Calu3 (cell line): ENCODE results near the gene POLD3. TPM values are rescaled to one million over a fixed set of nuclear protein-coding genes. Genes with fewer than 3 reads are reported as not detected.

Source experiments
- BruUV-seq: library from RNA; stranded (reverse); fragments of 400-500 nt; replicated peaks from 2 replicates; lab custom pipeline; 2021; lab: Mats Ljungman, UMichigan
- CTCF ChIA-PET: fragments of 300-600 bp; sonication (Branson Sonifier 250); formaldehyde crosslinking; loops from one replicate; lab custom pipeline; 2022; ENCODE audit warnings: antibody characterized with exemption; lab: Charles Lee
- DNase-seq: peaks from one replicate; pipeline ENCODE4 v3.0.0; 2022
- H3K27ac Mint-ChIP-seq: one replicate; pipeline ENCODE4 v1.8.0; 2022; ENCODE audit warnings: mixed read lengths; ENCODE audit not compliant: unreplicated experiment
- H3K27me3 Mint-ChIP-seq: one replicate; pipeline ENCODE4 v1.8.0; 2022; ENCODE audit warnings: mixed read lengths; ENCODE audit not compliant: unreplicated experiment
- H3K36me3 Mint-ChIP-seq: one replicate; pipeline ENCODE4 v1.8.0; 2022; ENCODE audit warnings: mild to moderate bottlenecking, moderate library complexity, mixed read lengths; ENCODE audit not compliant: insufficient read depth, unreplicated experiment
- H3K4me1 Mint-ChIP-seq: one replicate; pipeline ENCODE4 v1.8.0; 2022; ENCODE audit warnings: mild to moderate bottlenecking, low read depth, mixed read lengths; ENCODE audit not compliant: unreplicated experiment
- H3K4me3 Mint-ChIP-seq: one replicate; pipeline ENCODE4 v1.8.0; 2022; ENCODE audit warnings: mild to moderate bottlenecking, low read depth, moderate library complexity, mixed read lengths; ENCODE audit not compliant: unreplicated experiment
- H3K9me3 Mint-ChIP-seq: one replicate; pipeline ENCODE4 v1.8.0; 2022; ENCODE audit warnings: low read depth, mixed read lengths; ENCODE audit not compliant: unreplicated experiment
- intact Hi-C: fragments of 100-400 bp; cut with micrococcal nuclease; formaldehyde crosslinking; loops from one replicate; pipeline ENCODE4 v1.10.0; 2022; ENCODE audit not compliant: unreplicated experiment
- total RNA-seq: library from RNA; stranded (reverse); gene quantifications from 2 replicates; pipeline ENCODE4 v1.2.3, GENCODE V29; 2022
- TF ChIP-seq, protein P1 (sequence below): fragments of 200-600 bp; IDR thresholded peaks from one replicate; pipeline ENCODE4 v1.8.0; 2022; ENCODE audit warnings: antibody characterized with exemption; ENCODE audit not compliant: unreplicated experiment

Gene POLD3
- total RNA-seq, 1 experiment from 2014 or later = 25.1 TPM

DNA sequence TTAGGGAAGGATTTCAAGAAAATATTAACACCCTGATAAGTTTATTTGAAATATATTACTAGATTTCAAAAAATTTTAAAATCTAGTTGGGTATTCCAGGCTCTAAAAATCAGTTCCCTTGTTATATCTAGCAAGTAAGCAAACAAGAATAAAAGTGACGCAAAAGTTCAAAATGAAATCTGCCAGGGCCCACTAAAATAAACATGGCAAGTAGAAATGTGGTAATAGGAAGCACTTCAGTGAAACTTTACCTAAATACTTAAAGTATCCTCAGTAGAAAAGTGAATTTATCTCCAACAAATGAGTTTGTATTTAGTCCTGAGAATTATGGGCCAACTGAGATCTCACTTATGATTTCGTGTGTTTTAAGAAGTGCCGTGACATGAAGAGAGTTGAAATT, 23.6 kb downstream of the POLD3 start:
- Mint-ChIP-seq H3K27ac (no peak overlapping the region), H3K9me3 (no peaks in the 10 kb centered on the region), H3K4me3 (no peak overlapping the region), H3K4me1 (no peaks in the 10 kb centered on the region), H3K27me3 (no peaks in the 10 kb centered on the region), H3K36me3 (peaks cover 2% of the 10 kb centered on the region)
- intact Hi-C loops = loop anchor here (5.0 kb wide), 1 partner anchor 111 kb away; no protein-coding TSS in a partner anchor
- no TSS peak for BruUV-seq
- no peak for DNase-seq
- CTCF ChIA-PET = no interaction called here
- TF ChIP-seq, protein P1, sequence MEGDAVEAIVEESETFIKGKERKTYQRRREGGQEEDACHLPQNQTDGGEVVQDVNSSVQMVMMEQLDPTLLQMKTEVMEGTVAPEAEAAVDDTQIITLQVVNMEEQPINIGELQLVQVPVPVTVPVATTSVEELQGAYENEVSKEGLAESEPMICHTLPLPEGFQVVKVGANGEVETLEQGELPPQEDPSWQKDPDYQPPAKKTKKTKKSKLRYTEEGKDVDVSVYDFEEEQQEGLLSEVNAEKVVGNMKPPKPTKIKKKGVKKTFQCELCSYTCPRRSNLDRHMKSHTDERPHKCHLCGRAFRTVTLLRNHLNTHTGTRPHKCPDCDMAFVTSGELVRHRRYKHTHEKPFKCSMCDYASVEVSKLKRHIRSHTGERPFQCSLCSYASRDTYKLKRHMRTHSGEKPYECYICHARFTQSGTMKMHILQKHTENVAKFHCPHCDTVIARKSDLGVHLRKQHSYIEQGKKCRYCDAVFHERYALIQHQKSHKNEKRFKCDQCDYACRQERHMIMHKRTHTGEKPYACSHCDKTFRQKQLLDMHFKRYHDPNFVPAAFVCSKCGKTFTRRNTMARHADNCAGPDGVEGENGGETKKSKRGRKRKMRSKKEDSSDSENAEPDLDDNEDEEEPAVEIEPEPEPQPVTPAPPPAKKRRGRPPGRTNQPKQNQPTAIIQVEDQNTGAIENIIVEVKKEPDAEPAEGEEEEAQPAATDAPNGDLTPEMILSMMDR = no peak

DNA sequence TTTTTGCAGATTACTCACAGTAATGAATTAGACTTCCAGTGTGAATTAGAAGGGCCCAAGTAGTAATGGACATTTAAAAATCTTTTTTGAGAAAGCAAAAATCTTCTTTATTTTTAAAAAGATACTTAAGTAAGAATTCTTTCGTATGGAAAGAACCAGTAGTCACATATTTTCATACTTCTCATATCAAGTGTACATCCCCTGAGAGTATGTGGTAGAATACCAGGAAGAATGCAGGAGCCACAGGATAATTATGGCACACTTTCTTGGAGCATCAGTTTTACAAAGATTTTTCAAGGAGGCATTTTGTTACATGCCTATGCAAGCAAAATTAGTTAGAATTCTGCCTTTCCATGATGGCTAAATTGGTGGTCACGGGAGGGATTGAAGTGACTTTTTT, 28.1 kb downstream of the POLD3 start:
- DNase-seq = no peak
- Mint-ChIP-seq H3K36me3 (peaks cover 4% of the 10 kb centered on the region), H3K27me3 (no peaks in the 10 kb centered on the region), H3K4me1 (no peaks in the 10 kb centered on the region), H3K27ac (no peak overlapping the region), H3K9me3 (no peaks in the 10 kb centered on the region), H3K4me3 (no peak overlapping the region)
- no TSS peak for BruUV-seq
- intact Hi-C loops = no loop called here
- CTCF ChIA-PET = no interaction called here
- TF ChIP-seq, protein P1 = no peak

DNA sequence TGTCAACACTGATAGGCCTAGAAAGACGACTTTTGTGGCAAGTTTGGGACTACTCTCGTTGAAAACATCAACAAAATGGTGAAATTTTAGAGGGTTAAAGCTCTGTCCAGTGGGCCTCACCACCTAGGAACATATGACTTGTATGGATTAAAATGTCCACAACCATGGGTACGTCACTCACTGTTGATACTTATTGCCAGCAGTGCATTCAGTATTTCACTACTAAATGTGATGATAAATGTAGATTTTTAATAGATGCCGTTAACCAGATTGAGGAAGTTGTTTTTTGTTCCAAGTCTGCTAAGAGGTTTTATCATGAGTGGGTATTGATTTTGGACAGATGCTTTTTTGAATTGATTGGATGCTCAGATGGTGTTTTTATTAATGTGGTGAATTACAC, 33.7 kb downstream of the POLD3 start:
- intact Hi-C loops = no loop called here
- TF ChIP-seq, protein P1 = no peak
- Mint-ChIP-seq H3K27ac (no peak overlapping the region), H3K27me3 (no peaks in the 10 kb centered on the region), H3K4me3 (no peak overlapping the region), H3K4me1 (peaks cover 12% of the 10 kb centered on the region), H3K9me3 (no peaks in the 10 kb centered on the region), H3K36me3 (peaks cover 6% of the 10 kb centered on the region)
- BruUV-seq = no TSS peak
- DNase-seq = no peak
- CTCF ChIA-PET = no interaction called here

DNA sequence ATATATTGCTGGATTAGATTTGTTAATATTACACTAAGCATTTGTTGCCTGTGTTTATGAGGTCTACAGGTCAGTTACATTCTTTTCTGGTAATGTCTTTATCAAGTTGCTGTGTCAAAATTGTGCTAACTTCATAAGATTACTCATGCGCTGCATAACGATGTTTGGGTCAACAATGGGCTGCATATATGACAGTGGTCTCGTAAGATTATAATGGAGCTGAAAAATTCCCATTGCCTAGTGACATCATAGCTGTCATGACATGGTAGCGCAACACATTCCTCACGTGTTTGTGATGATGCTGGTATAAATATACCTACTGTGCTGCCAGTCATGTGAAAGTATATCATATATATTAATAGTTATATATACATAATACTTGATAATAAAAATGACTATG, 34.2 kb downstream of the POLD3 start:
- no TSS peak for BruUV-seq
- no peaks in the 10 kb centered on the region for H3K9me3 Mint-ChIP-seq
- no peak for DNase-seq

More for the DNA sequence above, 34.2 kb downstream of the POLD3 start:
- CTCF ChIA-PET = no interaction called here
- no peak overlapping the region for H3K4me3 Mint-ChIP-seq
- no peak overlapping the region for H3K27ac Mint-ChIP-seq
- TF ChIP-seq, protein P1 = no peak
- H3K36me3 Mint-ChIP-seq = peaks cover 6% of the 10 kb centered on the region
- H3K4me1 Mint-ChIP-seq = peaks cover 16% of the 10 kb centered on the region
- intact Hi-C loops = no loop called here
- no peaks in the 10 kb centered on the region for H3K27me3 Mint-ChIP-seq
